ENCODE measurements around the gene GRAMD4. TPM values are rescaled to one million over a fixed set of nuclear protein-coding genes. Genes with fewer than 3 reads are reported as not detected.

The GRAMD4 gene
- 14.7 and 28.1 TPM in 2 replicates for total RNA-seq (ENCODE audit: low replicate concordance)

GRCh38 chr22:46619830-46620501 lies at the start of gene GRAMD4:
Gene GRAMD4, plus strand, starts transcription at chr22:46620386. Its CDS starts 6,414 bp downstream, at chr22:46626800.

Other genes with a start within 250 kb of the GRAMD4 start
- 0.30 and 1.1 TPM in 2 replicates for gene CELSR1, start 82.8 kb upstream of the GRAMD4 start, total RNA-seq (ENCODE audit: low replicate concordance)
- 32.6 and 47.6 TPM in 2 replicates for gene CERK, start 117.9 kb downstream of the GRAMD4 start, total RNA-seq (ENCODE audit: low replicate concordance)
- 11.8 and 16.7 TPM in 2 replicates for gene TBC1D22A, start 142.3 kb downstream of the GRAMD4 start, total RNA-seq (ENCODE audit: low replicate concordance)

Data from smooth muscle cell of the coronary artery (primary cell).